Activated effector memory CD4-positive, alpha-beta T cell treated with Interleukin-2 at 50 U/mL for 16 hours (primary cell): ENCODE data around the gene ABHD12.

Experiments
- DNase-seq: peaks from one replicate; pipeline ENCODE4 v3.0.0-alpha.2; 2020

Gene ABHD12

DNA sequence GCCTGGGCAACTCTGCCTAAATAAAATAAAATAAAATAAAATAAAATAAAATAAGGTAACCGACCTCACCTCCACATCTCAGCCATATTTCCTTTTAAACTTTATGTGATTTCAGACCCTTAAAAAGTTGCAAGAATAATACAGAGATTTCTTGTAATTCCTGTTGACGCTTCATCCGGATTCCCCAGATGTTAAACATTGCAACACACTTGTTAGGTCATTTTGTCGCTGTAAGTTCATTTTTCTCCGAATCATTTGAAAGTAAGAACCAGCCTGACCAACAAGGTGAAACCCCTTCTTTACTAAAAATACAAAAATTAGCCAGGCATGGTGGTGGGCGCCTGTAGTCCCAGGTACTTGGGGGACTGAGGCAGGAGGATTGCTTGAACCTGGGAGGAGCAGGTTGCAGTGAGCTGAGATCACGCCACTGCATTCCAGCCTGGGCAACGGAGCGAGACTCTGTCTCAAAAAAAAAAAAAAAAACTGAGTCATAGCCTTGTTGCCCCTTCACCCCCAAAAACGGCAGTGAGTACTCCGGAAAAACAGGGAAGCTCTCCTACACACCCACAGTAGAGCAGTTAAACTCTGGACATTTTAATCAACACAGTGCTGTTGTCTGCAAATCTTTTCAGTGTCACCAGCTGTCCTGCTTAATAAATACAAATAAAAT is 136.9 kb downstream of the ABHD12 start:
- DNase-seq = no peak

DNA sequence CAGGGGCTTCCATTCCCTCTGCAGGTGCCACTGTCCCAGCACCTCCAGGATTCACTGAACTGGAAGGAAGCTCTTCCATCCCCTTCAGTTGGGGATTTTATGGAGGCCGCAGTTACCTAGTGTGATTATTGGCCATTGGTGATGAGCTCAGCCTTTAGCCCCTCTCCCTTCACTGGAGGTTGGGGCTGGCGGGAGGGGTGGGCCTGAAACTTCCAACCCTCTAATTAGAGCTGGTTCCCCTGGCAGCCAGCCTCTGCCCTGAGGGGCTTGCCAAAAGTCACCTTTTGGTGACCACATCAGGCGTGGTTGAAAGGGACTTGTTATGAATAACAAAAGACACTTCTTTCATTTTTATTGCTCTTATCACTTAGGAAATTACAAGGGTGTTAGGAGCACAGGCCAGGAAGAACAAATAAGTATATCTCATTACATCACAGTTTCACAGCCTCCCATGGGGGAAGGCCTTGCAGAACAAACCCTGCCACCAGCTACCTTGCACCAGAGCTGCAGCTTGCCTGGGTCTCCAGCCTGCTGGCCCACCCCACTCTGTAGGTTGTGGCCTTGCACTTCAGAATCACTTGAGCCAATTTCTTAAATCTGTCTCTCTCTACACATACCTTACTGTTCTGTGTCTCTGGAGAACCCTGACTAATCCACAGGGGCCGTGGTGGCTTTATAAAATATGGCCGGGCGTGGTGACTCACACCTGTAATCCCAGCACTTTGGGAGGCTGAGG is 137.8 kb downstream of the ABHD12 start:
- no peak for DNase-seq

DNA sequence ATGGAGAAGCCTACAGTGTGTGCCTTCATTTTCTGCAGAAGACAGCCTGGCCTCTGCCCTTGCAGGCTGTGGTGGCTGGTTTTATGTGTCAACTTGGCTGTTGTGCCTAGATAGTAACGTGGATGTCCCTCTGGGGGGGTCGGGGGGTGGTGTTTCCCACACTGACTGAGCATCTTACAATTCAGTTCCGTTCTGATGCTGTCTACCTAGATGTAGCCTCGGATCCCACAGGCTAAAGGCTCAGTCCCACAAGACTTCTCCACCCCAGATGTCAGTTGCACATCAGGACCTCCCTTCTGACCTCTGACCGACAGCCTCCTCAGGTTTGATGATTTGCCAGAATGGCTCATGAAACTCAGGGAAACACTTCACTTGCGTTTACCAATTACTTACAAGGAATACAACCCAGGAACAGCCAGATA is 138.4 kb downstream of the ABHD12 start:
- no peak for DNase-seq

DNA sequence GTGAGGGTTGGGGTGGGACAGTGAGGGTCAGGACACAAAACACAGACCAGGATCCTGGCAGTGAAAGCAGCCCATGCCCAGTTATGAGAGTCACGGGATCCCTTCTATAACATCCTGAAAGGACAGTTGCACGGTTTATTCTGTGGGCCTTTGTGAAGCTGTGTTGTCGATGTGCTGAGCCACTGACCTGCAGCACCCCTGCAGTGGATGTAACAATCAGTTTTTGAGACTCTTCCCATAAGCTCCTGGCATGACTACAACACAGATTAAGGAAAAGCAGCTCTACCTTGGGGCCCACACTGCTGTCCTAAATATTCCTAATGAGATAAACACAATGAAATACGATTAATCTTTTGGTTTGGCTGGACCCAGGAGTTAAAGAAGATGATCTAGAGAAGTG is 139.1 kb downstream of the ABHD12 start:
- no peak for DNase-seq

DNA sequence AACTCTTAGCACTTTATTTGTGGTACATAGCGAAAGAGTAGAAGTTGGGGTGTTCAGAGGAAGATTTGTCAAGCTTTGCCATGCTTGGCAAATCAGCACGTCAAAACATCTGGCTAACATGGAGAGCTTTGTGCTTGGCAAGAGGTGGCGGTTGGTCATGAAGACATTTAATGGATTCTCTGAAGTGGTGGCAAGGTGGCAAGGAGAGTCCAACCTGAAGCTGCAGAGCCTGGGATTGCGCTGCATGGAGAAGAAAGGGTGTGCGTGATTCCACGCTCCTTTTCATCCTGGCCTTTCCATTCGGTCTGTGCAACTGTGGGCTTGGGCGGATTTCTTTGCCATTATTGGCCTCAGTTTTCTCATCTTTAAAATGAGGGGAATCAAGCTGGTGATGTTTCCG is 139.6 kb downstream of the ABHD12 start:
- DNase-seq = no peak

DNA sequence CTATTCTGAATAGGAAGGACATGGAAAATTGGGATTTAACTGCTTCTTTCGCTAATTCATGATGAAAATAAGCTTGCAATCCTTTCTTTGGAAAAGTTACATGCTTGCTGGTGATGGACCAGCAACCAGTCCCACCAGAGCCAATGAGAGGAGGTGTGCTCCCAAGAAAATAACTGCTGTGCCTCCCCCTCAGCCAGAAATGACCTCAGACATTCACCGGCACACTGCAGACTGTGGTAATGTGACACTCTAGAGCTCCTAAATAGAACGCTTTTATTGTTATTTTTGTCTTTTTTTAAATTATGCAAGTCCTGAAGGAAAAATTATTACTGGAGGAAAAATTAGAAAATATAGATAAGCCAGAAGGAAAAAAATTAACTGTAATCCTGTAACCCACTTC is 140.1 kb downstream of the ABHD12 start:
- DNase-seq = no peak
